Upper lobe of left lung (tissue), 4 donors: ENCODE measurements around the gene AKTIP.

Source experiments
- EP300 ChIP-seq, 4 donors: sonication (generic); formaldehyde crosslinking; IDR thresholded peaks; one replicate each; pipeline ENCODE4 v1.5.1; 2017; ENCODE audit warnings: antibody characterized with exemption in 4 of 4, control low read depth in 2 of 4
- POLR2A ChIP-seq, 4 donors: fragments of 450-650 bp; IDR thresholded peaks; one replicate each; pipeline ENCODE4 v1.5.1; 2016 to 2017; ENCODE audit warnings: antibody characterized with exemption in 4 of 4, mild to moderate bottlenecking in 2 of 4
- POLR2AphosphoS5 ChIP-seq, 2 donors: sonication (generic); formaldehyde crosslinking; IDR thresholded peaks; one replicate each; pipeline ENCODE4 v1.5.1; 2017; ENCODE audit warnings: antibody characterized with exemption in 2 of 2
- TF ChIP-seq, protein P1 (sequence below), 6 experiments: fragments of 450-650 bp in 4 of 6; fragments of 200-600 bp in 2 of 6; sonication (generic) in 2 of 6; IDR thresholded peaks; one replicate each; pipeline ENCODE4 v1.5.1; 2016 to 2019; ENCODE audit warnings: antibody characterized with exemption in 6 of 6

DNA sequence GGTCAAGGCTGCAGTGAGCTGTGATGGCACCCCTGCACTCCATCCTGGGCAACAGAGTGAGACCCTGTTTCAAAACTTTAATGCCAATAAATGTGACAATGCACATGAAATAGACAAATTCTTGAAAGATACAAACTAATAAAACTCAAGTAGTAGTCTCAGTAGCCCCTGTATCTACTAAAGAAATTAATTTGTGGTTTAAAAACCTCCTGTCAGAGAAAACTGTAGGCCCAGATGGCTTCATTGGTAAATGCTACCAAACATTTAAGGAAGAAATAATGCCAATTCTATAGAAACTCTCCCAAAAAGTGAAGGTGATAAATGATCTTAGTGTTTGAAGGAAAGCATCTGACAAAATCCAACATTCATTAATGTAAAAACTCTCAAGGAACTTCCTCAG lies 16.8 kb downstream of the AKTIP start:
- TF ChIP-seq, protein P1, sequence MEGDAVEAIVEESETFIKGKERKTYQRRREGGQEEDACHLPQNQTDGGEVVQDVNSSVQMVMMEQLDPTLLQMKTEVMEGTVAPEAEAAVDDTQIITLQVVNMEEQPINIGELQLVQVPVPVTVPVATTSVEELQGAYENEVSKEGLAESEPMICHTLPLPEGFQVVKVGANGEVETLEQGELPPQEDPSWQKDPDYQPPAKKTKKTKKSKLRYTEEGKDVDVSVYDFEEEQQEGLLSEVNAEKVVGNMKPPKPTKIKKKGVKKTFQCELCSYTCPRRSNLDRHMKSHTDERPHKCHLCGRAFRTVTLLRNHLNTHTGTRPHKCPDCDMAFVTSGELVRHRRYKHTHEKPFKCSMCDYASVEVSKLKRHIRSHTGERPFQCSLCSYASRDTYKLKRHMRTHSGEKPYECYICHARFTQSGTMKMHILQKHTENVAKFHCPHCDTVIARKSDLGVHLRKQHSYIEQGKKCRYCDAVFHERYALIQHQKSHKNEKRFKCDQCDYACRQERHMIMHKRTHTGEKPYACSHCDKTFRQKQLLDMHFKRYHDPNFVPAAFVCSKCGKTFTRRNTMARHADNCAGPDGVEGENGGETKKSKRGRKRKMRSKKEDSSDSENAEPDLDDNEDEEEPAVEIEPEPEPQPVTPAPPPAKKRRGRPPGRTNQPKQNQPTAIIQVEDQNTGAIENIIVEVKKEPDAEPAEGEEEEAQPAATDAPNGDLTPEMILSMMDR (IDR thresholded peaks at IDR 0.05) = no peak
- TF ChIP-seq POLR2AphosphoS5 (IDR thresholded peaks at IDR 0.05) (no peak), EP300 (IDR thresholded peaks at IDR 0.05) (no peak), POLR2A (IDR thresholded peaks at IDR 0.05) (no peak)
